ENCODE measurements around the gene RFESD.

The RFESD gene

DNA sequence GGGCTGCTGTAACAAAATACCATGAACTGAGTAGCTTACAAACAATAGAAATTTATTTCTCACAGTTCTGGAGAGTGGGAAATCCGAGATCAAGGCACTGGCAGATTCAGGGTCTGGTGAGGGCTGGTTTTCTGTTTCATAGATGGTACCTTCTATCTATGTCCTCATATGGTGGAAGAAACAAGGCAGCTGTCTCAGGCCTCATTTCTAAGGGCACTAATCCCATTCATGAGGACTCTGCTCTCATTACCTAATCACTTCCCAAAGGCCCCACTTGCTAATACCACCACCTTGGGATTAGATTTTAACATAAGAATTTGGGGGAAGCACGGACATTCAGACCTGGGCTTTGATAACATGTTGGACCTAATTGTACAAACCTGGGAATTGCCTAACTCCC lies 13.5 kb downstream of the RFESD start:
- no peak for DNase-seq (ENCODE audit: low read depth in 2 of 2, low spot score in 1 of 2)

GRCh38 chr5:95662946-95663345 lies 16.4 kb downstream of the RFESD start:
- DNase-seq (ENCODE audit: low read depth in 2 of 2, low spot score in 1 of 2) = no peak

DNA sequence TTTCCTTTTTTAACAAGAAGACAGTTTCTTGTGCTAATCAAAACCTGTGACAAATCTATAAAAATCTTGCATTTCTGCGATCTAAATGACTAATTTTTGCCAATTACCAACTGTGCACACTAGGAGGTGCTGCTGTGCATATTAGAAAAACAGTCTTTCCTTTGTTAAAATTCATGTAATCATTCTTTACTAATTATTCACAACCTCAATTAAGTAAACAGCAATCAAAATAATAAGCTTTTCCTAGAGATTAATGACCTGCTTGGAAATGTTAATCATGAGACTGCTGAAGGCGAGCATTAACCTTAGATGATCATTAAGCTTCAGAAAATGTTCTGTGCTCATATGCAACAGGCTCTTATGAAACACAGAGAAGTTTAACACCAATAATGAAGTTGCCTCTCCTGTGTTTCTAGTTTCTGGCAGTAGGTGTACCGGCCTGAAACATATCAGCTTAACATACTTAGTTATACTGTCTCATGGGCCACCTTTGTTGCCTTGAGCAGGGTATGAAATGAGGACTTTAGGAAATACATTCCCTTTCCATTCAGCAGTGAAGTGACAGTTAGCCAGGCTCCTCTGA lies 17.7 kb downstream of the RFESD start:
- DNase-seq (ENCODE audit: low read depth in 2 of 2, low spot score in 1 of 2) = no peak

DNA sequence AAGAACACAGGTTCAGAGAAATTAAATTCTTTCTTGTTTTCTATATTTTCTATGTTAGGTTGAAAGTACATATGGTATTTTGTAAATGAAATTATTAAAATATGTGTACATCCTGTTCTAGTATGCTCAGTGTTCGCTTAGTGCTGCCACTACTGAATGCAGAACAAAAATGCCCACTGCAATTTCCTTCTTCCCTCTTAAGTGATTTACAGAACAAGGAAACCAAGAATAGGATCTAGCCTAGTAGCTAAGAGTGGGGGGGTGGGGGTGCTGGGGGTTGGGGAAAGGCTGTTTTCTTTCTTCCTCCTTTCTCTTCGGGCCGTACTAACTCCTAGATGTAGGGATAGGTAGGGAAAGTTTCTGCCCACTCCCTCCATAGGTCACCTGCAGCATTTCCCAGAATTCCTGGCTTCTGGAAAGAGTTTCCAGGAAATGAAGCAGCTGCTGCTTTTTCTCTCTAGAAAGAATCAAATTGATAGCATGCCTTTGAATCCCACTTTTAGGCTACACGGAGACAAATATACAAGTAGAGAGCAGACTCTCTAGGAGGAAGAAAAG lies 20.6 kb downstream of the RFESD start:
- no peak for DNase-seq (ENCODE audit: low read depth in 2 of 2, low spot score in 1 of 2)

- no peak for DNase-seq (ENCODE audit: low read depth in 2 of 2, low spot score in 1 of 2)
Observed at GRCh38 chr5:95667678-95668077, 21.1 kb downstream of the RFESD start.

GRCh38 chr5:95668216-95668615 lies 21.6 kb downstream of the RFESD start:
- DNase-seq (ENCODE audit: low read depth in 2 of 2, low spot score in 1 of 2) = no peak

GRCh38 chr5:95668728-95669127 lies 22.2 kb downstream of the RFESD start:
- no peak for DNase-seq (ENCODE audit: low read depth in 2 of 2, low spot score in 1 of 2)

GRCh38 chr5:95669540-95669939 lies 23.0 kb downstream of the RFESD start:
- no peak for DNase-seq (ENCODE audit: low read depth in 2 of 2, low spot score in 1 of 2)

- no peak for DNase-seq (ENCODE audit: low read depth in 2 of 2, low spot score in 1 of 2)
Observed at GRCh38 chr5:95669985-95670384, 23.4 kb downstream of the RFESD start.

DNA sequence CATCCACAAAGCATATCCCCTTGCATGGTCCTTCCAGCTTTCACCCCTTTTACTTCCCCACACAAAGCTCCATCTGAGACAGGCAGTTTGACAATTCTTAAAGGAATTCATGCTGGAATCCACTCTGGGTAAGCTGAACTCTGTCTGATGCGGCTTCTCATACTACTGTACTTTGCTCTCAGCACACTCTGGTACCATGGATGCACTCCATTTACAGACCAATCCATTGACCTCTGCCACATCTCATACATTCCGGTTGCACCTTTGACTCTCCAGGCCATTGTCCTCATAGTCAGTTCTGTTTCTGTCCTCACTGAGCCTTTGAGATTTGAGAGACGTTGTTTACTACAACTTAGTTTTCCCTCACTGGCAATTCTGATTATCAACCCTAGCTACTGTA lies 24.0 kb downstream of the RFESD start:
- DNase-seq (ENCODE audit: low read depth in 2 of 2, low spot score in 1 of 2) = no peak

DNA sequence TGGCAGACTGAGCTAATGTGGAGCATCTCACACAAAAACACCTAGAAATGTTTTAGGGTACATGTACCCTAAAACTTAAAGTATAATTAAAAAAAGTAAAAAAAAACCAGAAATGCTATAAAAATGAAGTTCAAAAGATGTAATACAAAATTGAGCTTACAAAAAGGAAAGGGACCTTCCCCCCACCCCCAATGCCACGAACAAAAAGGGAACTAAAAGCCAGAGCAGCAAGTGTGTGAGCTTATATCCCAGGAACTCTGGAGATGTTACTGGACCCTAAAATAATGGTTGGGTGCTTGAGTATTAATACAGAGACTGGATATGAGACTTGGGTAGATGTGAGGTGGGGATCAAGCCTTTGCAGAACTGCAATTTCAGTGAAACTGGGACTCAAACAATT lies 25.2 kb downstream of the RFESD start:
- DNase-seq (ENCODE audit: low read depth in 2 of 2, low spot score in 1 of 2) = no peak

DNA sequence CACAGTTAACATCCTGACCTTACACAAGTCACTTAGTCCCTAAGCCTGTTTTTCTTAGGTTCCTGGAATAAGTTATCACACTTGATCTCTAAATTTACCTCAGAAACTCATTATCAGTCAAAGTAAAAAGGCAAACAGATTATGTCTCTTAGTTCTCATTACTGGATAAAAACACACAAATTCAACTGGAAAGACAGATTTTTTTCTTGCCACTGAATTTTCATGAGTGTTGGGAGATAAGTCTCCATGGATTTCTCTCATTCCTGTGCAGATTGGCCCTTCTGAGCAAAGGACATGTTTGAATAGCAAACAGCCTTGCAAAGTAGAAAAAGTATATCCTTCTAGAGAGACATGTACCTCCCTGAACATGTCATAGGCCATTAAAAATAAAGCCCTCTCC lies 26.1 kb downstream of the RFESD start:
- no peak for DNase-seq (ENCODE audit: low read depth in 2 of 2, low spot score in 1 of 2)

DNA sequence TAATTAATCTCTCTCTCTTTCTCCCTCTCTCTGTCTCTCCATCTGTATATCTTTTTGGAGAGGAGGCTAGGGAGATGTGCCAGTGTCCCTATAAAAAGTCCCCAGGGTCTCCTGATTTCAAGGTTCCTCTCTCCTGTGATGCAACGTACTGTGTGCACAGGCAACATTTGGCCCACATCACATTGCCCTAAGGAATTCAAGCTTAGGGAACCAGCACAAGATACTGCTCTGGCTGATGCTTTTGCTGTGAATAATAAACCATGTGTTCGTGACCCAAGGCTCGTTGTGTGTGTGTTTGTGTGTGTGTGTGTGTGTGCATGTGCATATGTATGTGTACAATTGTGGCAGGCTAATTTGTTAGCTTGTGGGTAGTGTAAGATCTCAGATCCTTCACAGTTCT lies 26.5 kb downstream of the RFESD start:
- DNase-seq (ENCODE audit: low read depth in 2 of 2, low spot score in 1 of 2) = no peak

DNA sequence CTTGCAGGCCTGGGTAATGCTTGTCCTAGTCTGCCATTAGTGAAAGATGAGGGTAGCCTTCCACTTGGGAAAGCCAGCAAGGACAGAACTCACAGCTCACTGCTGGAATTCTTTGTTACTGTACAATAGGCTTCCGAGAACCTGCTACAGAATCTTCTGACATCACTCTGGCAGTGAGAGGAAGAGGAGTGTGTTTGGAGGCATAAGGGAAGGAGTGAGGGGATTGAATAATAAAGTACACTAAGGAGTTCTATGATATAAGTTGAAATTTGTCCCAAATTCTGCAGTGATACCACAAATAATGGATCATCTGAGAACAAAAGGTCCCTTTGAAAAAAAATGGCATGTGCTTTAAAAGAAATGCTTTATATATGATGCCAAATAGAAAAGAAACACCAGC lies 36.3 kb downstream of the RFESD start, which contains the start of gene SPATA9:
TSS of gene SPATA9 (minus strand) at position 101 of the 400 bp plus-strand sequence. CDS start 137 bp downstream, outside the sequence.
- no peak for DNase-seq (ENCODE audit: low read depth in 2 of 2, low spot score in 1 of 2)

- DNase-seq (ENCODE audit: low read depth in 2 of 2, low spot score in 1 of 2) = no peak
Observed at GRCh38 chr5:95684361-95684760, 37.8 kb downstream of the RFESD start.

GRCh38 chr5:95686651-95687050 lies 40.1 kb downstream of the RFESD start:
- DNase-seq (ENCODE audit: low read depth in 2 of 2, low spot score in 1 of 2) = no peak

DNA sequence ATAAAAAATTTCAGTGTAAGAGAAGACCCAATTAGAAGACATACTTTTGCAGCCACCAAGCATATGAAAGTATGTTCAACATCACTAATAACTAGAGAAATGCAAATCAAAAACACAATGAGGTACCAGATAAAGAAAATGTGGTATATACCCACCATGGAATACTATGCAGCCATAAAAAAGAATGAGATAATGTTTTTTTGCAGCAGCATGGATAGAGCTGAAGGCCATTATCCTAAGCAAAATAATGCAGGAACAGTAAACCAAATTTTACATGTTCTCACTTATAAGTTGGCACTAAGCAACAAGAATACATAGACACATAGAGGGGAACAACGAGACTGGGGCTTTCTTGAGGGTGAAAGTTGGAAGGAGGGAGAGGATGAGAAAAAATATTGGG lies 43.1 kb downstream of the RFESD start:
- DNase-seq (ENCODE audit: low read depth in 2 of 2, low spot score in 1 of 2) = no peak

- no peak for DNase-seq (ENCODE audit: low read depth in 2 of 2, low spot score in 1 of 2)
Observed at GRCh38 chr5:95690333-95690732, 43.8 kb downstream of the RFESD start.

GRCh38 chr5:95697781-95698681 lies 51.5 kb downstream of the RFESD start:
- no peak for DNase-seq (ENCODE audit: low read depth in 2 of 2, low spot score in 1 of 2)

DNA sequence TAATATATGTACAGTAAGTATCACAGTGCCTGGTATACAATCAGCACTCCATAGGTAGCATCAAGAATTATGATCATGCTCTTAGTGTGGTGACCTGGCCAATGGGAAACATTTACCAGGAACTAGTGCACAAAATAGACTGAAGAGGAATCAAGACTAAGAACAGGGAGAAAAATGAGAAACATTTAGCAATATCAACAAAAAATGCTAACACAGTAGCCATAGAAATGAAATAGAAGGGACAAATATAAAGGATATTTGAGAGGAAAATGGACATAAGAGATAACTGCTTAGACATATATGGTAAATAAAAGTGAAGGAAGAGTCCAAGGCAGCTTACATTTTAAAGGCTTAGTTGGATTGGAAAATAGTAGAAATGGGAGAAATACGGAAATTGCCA lies 52.8 kb downstream of the RFESD start:
- DNase-seq (ENCODE audit: low read depth in 2 of 2, low spot score in 1 of 2) = no peak

- no peak for DNase-seq (ENCODE audit: low read depth in 2 of 2, low spot score in 1 of 2)
Observed at GRCh38 chr5:95701074-95701473, 54.5 kb downstream of the RFESD start.

GRCh38 chr5:95704150-95704549 lies 57.6 kb downstream of the RFESD start:
- DNase-seq (ENCODE audit: low read depth in 2 of 2, low spot score in 1 of 2) = no peak

All from stimulated activated CD8-positive, alpha-beta memory T cell treated with anti-CD3 and anti-CD28 coated beads, Interleukin-4, amount 100 ng/mL, for 4 hours (primary cell).